Stimulated activated CD8-positive, alpha-beta memory T cell treated with anti-CD3 and anti-CD28 coated beads, Interleukin-7, amount 100 ng/mL, for 48 hours (primary cell): ENCODE data around the gene UNC13A.

ENCODE experiments used
- DNase-seq, 2 donors: peaks; one replicate each; pipeline ENCODE4 v3.0.0-alpha.2; 2020; ENCODE audit warnings: low read depth in 1 of 2; ENCODE audit errors: extremely low read depth in 1 of 2

Gene UNC13A

GRCh38 chr19:17632577-17632976 is 55.6 kb downstream of the UNC13A start:
- no peak for DNase-seq

- no peak for DNase-seq
Measured at GRCh38 chr19:17629760-17630159, 58.4 kb downstream of the UNC13A start.

GRCh38 chr19:17627921-17628320 is 60.2 kb downstream of the UNC13A start:
- DNase-seq: no peak

GRCh38 chr19:17627161-17627560 is 61.0 kb downstream of the UNC13A start:
- no peak for DNase-seq

GRCh38 chr19:17626456-17627015 is 61.6 kb downstream of the UNC13A start:
- DNase-seq: no peak

- DNase-seq: no peak
Measured at GRCh38 chr19:17625980-17626379, 62.2 kb downstream of the UNC13A start.

- DNase-seq: no peak
Measured at GRCh38 chr19:17625043-17625442, 63.1 kb downstream of the UNC13A start.

GRCh38 chr19:17624314-17624991 is 63.7 kb downstream of the UNC13A start:
- no peak for DNase-seq

- no peak for DNase-seq
Measured at GRCh38 chr19:17623224-17623935, 64.8 kb downstream of the UNC13A start.

GRCh38 chr19:17620696-17621095 is 67.5 kb downstream of the UNC13A start:
- DNase-seq: no peak

GRCh38 chr19:17618936-17619335 is 69.2 kb downstream of the UNC13A start:
- DNase-seq: no peak

- no peak for DNase-seq
Measured at GRCh38 chr19:17618281-17618903, 69.8 kb downstream of the UNC13A start.

- no peak for DNase-seq
Measured at GRCh38 chr19:17617807-17618192, 70.4 kb downstream of the UNC13A start.

GRCh38 chr19:17616961-17617806 is 71.0 kb downstream of the UNC13A start:
- DNase-seq: no peak

- DNase-seq: no peak
Measured at GRCh38 chr19:17616686-17616960, 71.5 kb downstream of the UNC13A start.

GRCh38 chr19:17615889-17616685 is 72.1 kb downstream of the UNC13A start:
- DNase-seq: no peak

GRCh38 chr19:17614476-17614875 is 73.7 kb downstream of the UNC13A start:
- DNase-seq: no peak

- no peak for DNase-seq
Measured at GRCh38 chr19:17611462-17612244, 76.5 kb downstream of the UNC13A start.

- no peak for DNase-seq
Measured at GRCh38 chr19:17610384-17610783, 77.8 kb downstream of the UNC13A start.

GRCh38 chr19:17607936-17608335 is 80.2 kb downstream of the UNC13A start:
- no peak for DNase-seq
